GM04503 (cell line): ENCODE data around the gene MAP2K4.

Experiments
- DNase-seq: peaks from one replicate; pipeline ENCODE4 v3.0.0-alpha.2; 2012; ENCODE audit warnings: low read depth

Gene MAP2K4

GRCh38 chr17:12040478-12040877, 19.8 kb downstream of the MAP2K4 start:
- DNase-seq, result no peak

- peak; percentile 51 for DNase-seq
Measured at GRCh38 chr17:12041312-12041711, 20.6 kb downstream of the MAP2K4 start.

- no peak for DNase-seq
Measured at GRCh38 chr17:12043702-12044101, 23.0 kb downstream of the MAP2K4 start.

GRCh38 chr17:12046786-12047185, 26.1 kb downstream of the MAP2K4 start:
- no peak for DNase-seq

GRCh38 chr17:12047681-12048376, 27.2 kb downstream of the MAP2K4 start:
- no peak for DNase-seq

GRCh38 chr17:12048843-12049473, 28.3 kb downstream of the MAP2K4 start:
- DNase-seq, result no peak

GRCh38 chr17:12050646-12051225, 30.1 kb downstream of the MAP2K4 start:
- no peak for DNase-seq

GRCh38 chr17:12053552-12053951, 32.9 kb downstream of the MAP2K4 start:
- no peak for DNase-seq

- no peak for DNase-seq
Measured at GRCh38 chr17:12055889-12056288, 35.2 kb downstream of the MAP2K4 start.

GRCh38 chr17:12057520-12057919, 36.8 kb downstream of the MAP2K4 start:
- no peak for DNase-seq

- no peak for DNase-seq
Measured at GRCh38 chr17:12058535-12058934, 37.9 kb downstream of the MAP2K4 start.

- no peak for DNase-seq
Measured at GRCh38 chr17:12062249-12062648, 41.6 kb downstream of the MAP2K4 start.

- DNase-seq, result no peak
Measured at GRCh38 chr17:12064395-12064794, 43.7 kb downstream of the MAP2K4 start.

GRCh38 chr17:12067485-12067884, 46.8 kb downstream of the MAP2K4 start:
- no peak for DNase-seq

GRCh38 chr17:12068946-12069345, 48.3 kb downstream of the MAP2K4 start:
- no peak for DNase-seq

GRCh38 chr17:12070561-12070960, 49.9 kb downstream of the MAP2K4 start:
- peak; percentile 39 for DNase-seq

GRCh38 chr17:12074346-12074745, 53.7 kb downstream of the MAP2K4 start:
- DNase-seq, result no peak

- no peak for DNase-seq
Measured at GRCh38 chr17:12077773-12078172, 57.1 kb downstream of the MAP2K4 start.

GRCh38 chr17:12078791-12079190, 58.1 kb downstream of the MAP2K4 start:
- peak; percentile 42 for DNase-seq

GRCh38 chr17:12081720-12082119, 61.0 kb downstream of the MAP2K4 start:
- no peak for DNase-seq

GRCh38 chr17:12085076-12085949, 64.6 kb downstream of the MAP2K4 start:
- no peak for DNase-seq

GRCh38 chr17:12088035-12088434, 67.4 kb downstream of the MAP2K4 start:
- DNase-seq, result no peak
